Activated B cell treated with CpG ODN at 0.5 μM for 24 hours (primary cell): ENCODE measurements around the gene TAMM41. TPM values are rescaled to one million over a fixed set of nuclear protein-coding genes. Genes with fewer than 3 reads are reported as not detected.
"Not testable (repeated sequence)": the region's sequence is repeated elsewhere in the genome, so short reads cannot be mapped to it uniquely, and the experiment has no call there.

Experiments used
- ATAC-seq: fragments of 200-7000 bp; cut with Tn5 transposase; one replicate; pipeline ENCODE4 v1.10.0; 2021; ENCODE audit warnings: low read depth, mild to moderate bottlenecking, moderate library complexity
- CTCF ChIA-PET: fragments of 350-600 bp; sonication (Branson Sonifier 250); formaldehyde crosslinking; loops from one replicate; lab custom pipeline; 2021; ENCODE audit warnings: antibody characterized with exemption; lab: Charles Lee
- POLR2A ChIA-PET: fragments of 350-600 bp; sonication (Branson Sonifier 250); formaldehyde crosslinking; loops from one replicate; lab custom pipeline; 2021; ENCODE audit warnings: antibody characterized with exemption; lab: Charles Lee
- DNase-seq: peaks from one replicate; pipeline ENCODE4 v3.0.0; 2022
- H3K27ac Mint-ChIP-seq: one replicate; pipeline ENCODE4 v1.8.0; 2020; ENCODE audit warnings: mixed read lengths
- H3K27me3 Mint-ChIP-seq: one replicate; pipeline ENCODE4 v1.8.0; 2021; ENCODE audit warnings: mixed read lengths
- H3K36me3 Mint-ChIP-seq: one replicate; pipeline ENCODE4 v1.8.0; 2021; ENCODE audit warnings: low read depth, mixed read lengths
- H3K4me1 Mint-ChIP-seq: one replicate; pipeline ENCODE4 v1.8.0; 2021; ENCODE audit warnings: mixed read lengths
- H3K4me3 Mint-ChIP-seq: one replicate; pipeline ENCODE4 v1.8.0; 2020; ENCODE audit warnings: mild to moderate bottlenecking, mixed read lengths
- H3K9me3 Mint-ChIP-seq: one replicate; pipeline ENCODE4 v1.8.0; 2020; ENCODE audit warnings: mixed read lengths
- CTCF ChIP-seq: fragments of 200-600 bp; IDR thresholded peaks from one replicate; pipeline ENCODE4 v1.8.0; 2022; ENCODE audit warnings: antibody characterized with exemption, mild to moderate bottlenecking
- intact Hi-C: fragments of 100-400 bp; cut with micrococcal nuclease; formaldehyde crosslinking; loops from one replicate; pipeline ENCODE4 v1.15.1; 2024
- total RNA-seq: library from RNA; stranded (reverse); gene quantifications from 2 replicates; pipeline ENCODE4 v1.2.3, GENCODE V29; 2022

TAMM41 gene
- total RNA-seq, 1 donor from 2014 or later, result 39.0 TPM

- no peak for TF ChIP-seq CTCF
- Mint-ChIP-seq H3K4me3 (no peak overlapping the region), H3K4me1 (peaks cover 4% of the 10 kb centered on the region), H3K36me3 (no peaks in the 10 kb centered on the region), H3K27me3 (no peaks in the 10 kb centered on the region), H3K27ac (no peak overlapping the region), H3K9me3 (no peaks in the 10 kb centered on the region)
- ChIA-PET POLR2A (no interaction called here), CTCF (no interaction called here)
- no peak for DNase-seq
- no peak for ATAC-seq
- intact Hi-C loops, result no loop called here
Measured at GRCh38 chr3:11764931-11765363, 81.7 kb downstream of the TAMM41 start.

- peaks cover 6% of the 10 kb centered on the region for H3K27me3 Mint-ChIP-seq
- H3K4me1 Mint-ChIP-seq, result no peaks in the 10 kb centered on the region
- no peak for TF ChIP-seq CTCF
- H3K9me3 Mint-ChIP-seq, result no peaks in the 10 kb centered on the region
- ChIA-PET CTCF (no interaction called here), POLR2A (no interaction called here)
- no peaks in the 10 kb centered on the region for H3K36me3 Mint-ChIP-seq
- intact Hi-C loops, result no loop called here
- no peak overlapping the region for H3K27ac Mint-ChIP-seq
- ATAC-seq (no peak), DNase-seq (no peak)
- H3K4me3 Mint-ChIP-seq, result no peak overlapping the region
Measured at GRCh38 chr3:11759996-11760395, 86.7 kb downstream of the TAMM41 start.

GRCh38 chr3:11757929-11758328, 88.8 kb downstream of the TAMM41 start:
- no peak for TF ChIP-seq CTCF
- intact Hi-C loops, result no loop called here
- ChIA-PET POLR2A (no interaction called here), CTCF (no interaction called here)
- no peaks in the 10 kb centered on the region for H3K9me3 Mint-ChIP-seq
- H3K27ac Mint-ChIP-seq, result no peak overlapping the region
- H3K36me3 Mint-ChIP-seq, result no peaks in the 10 kb centered on the region
- DNase-seq (no peak), ATAC-seq (no peak)
- H3K4me1 Mint-ChIP-seq, result no peaks in the 10 kb centered on the region
- H3K27me3 Mint-ChIP-seq, result peaks cover 6% of the 10 kb centered on the region
- H3K4me3 Mint-ChIP-seq, result no peak overlapping the region

GRCh38 chr3:11757441-11757875, 89.2 kb downstream of the TAMM41 start:
- no peak for TF ChIP-seq CTCF
- ATAC-seq, result no peak
- Mint-ChIP-seq H3K4me1 (no peaks in the 10 kb centered on the region), H3K27ac (no peak overlapping the region), H3K4me3 (no peak overlapping the region), H3K27me3 (peaks cover 6% of the 10 kb centered on the region), H3K9me3 (no peaks in the 10 kb centered on the region), H3K36me3 (no peaks in the 10 kb centered on the region)
- intact Hi-C loops, result no loop called here
- no peak for DNase-seq
- ChIA-PET CTCF (no interaction called here), POLR2A (no interaction called here)

GRCh38 chr3:11755276-11755675, 91.4 kb downstream of the TAMM41 start:
- Mint-ChIP-seq H3K4me1 (no peaks in the 10 kb centered on the region), H3K9me3 (no peaks in the 10 kb centered on the region), H3K27me3 (peaks cover 6% of the 10 kb centered on the region), H3K36me3 (no peaks in the 10 kb centered on the region), H3K27ac (no peak overlapping the region), H3K4me3 (no peak overlapping the region)
- DNase-seq (no peak), ATAC-seq (no peak)
- ChIA-PET POLR2A (no interaction called here), CTCF (no interaction called here)
- intact Hi-C loops, result no loop called here
- no peak for TF ChIP-seq CTCF

GRCh38 chr3:11752254-11752653, 94.4 kb downstream of the TAMM41 start:
- H3K9me3 Mint-ChIP-seq, H3K36me3 Mint-ChIP-seq, H3K4me3 Mint-ChIP-seq, POLR2A ChIA-PET, CTCF ChIA-PET, intact Hi-C loops, H3K27ac Mint-ChIP-seq, DNase-seq, ATAC-seq, H3K27me3 Mint-ChIP-seq, H3K4me1 Mint-ChIP-seq: not testable (repeated sequence)

GRCh38 chr3:11748306-11748705, 98.4 kb downstream of the TAMM41 start:
- DNase-seq, H3K27ac Mint-ChIP-seq, H3K9me3 Mint-ChIP-seq, CTCF ChIA-PET, H3K4me1 Mint-ChIP-seq, H3K4me3 Mint-ChIP-seq, H3K36me3 Mint-ChIP-seq, intact Hi-C loops, H3K27me3 Mint-ChIP-seq, POLR2A ChIA-PET, ATAC-seq: not testable (repeated sequence)
